Activated CD4-positive, alpha-beta memory T cell treated with anti-CD3 and anti-CD28 coated beads for 36 hours (primary cell): ENCODE data around the gene CELSR1. TPM values are rescaled to one million over a fixed set of nuclear protein-coding genes. Genes with fewer than 3 reads are reported as not detected.
"Not testable (repeated sequence)": the region's sequence is repeated elsewhere in the genome, so short reads cannot be mapped to it uniquely, and the experiment has no call there.

Source experiments
- CTCF ChIA-PET: fragments of 350-600 bp; sonication (Branson Sonifier 250); formaldehyde crosslinking; loops from one replicate; lab custom pipeline; 2021; ENCODE audit warnings: antibody characterized with exemption, inconsistent platforms; lab: Charles Lee
- POLR2A ChIA-PET: fragments of 350-600 bp; sonication (Branson Sonifier 250); formaldehyde crosslinking; loops from one replicate; lab custom pipeline; 2021; ENCODE audit warnings: antibody characterized with exemption; lab: Charles Lee
- DNase-seq: peaks from one replicate; pipeline ENCODE4 v3.0.0-alpha.2; 2020
- H3K27ac Mint-ChIP-seq: one replicate; pipeline ENCODE4 v1.8.0; 2021; ENCODE audit warnings: mixed read lengths
- H3K27me3 Mint-ChIP-seq: one replicate; pipeline ENCODE4 v1.8.0; 2021; ENCODE audit warnings: mixed read lengths
- H3K36me3 Mint-ChIP-seq: one replicate; pipeline ENCODE4 v1.8.0; 2021; ENCODE audit warnings: mixed read lengths
- H3K4me1 Mint-ChIP-seq: one replicate; pipeline ENCODE4 v1.8.0; 2021; ENCODE audit warnings: low read depth, mixed read lengths
- H3K4me3 Mint-ChIP-seq: one replicate; pipeline ENCODE4 v1.8.0; 2021; ENCODE audit warnings: mild to moderate bottlenecking, mixed read lengths
- H3K9me3 Mint-ChIP-seq: one replicate; pipeline ENCODE4 v1.8.0; 2021; ENCODE audit warnings: mixed read lengths
- intact Hi-C: fragments of 100-400 bp; cut with micrococcal nuclease; formaldehyde crosslinking; loops from one replicate; pipeline ENCODE4 v1.15.1; 2023
- total RNA-seq, 2 experiments: library from RNA; stranded (reverse); gene quantifications; one replicate each; pipeline ENCODE4 v1.2.3, GENCODE V29; 2021

The CELSR1 gene
- total RNA-seq, 2 experiments from 2014 or later: 0.24 to 0.36 TPM

GRCh38 chr22:46519377-46519776 is 18.0 kb downstream of the CELSR1 start:
- DNase-seq: no peak
- Mint-ChIP-seq H3K36me3 (no peaks in the 10 kb centered on the region), H3K4me3 (no peak overlapping the region), H3K9me3 (no peaks in the 10 kb centered on the region), H3K4me1 (peaks cover 4% of the 10 kb centered on the region), H3K27me3 (peaks cover 3% of the 10 kb centered on the region), H3K27ac (no peak overlapping the region)
- ChIA-PET CTCF (no interaction called here), POLR2A (no interaction called here)
- intact Hi-C loops: no loop called here

DNA sequence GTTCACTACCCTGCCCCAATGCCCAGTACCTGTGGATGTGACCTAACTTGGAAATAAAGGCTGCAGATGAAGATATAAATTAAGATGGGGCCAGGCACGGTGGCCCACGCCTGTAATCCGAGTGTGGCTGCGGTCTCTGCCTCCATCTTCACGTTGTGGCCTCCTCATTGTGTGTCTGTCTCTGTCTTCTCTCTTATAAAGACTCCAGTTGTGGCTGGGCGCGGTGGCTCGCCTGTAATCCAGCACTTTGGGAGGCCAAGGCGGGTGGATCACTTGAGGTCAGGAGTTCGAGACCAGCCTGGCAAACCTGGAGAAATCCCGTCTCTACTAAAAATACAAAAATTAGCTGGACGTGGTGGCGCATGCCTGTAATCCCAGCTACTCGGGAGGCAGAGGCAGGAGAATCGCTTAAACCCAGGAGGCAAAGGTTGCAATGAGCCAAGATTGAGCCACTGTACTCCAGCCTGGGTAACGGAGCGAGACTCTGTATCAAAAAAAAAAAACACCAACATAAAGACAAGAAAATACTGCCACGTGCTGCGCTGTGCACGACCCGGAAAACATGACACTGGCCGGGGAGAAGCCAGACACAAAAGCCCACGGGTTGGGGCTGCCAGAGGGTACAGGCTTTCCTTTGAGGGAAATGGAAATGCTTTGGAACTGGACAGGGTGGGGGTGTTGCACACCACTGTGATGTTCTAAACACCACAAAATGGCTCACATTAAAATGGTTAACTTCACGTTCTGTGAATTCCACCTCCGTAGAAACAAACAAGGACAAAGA is 18.7 kb downstream of the CELSR1 start:
- H3K36me3 Mint-ChIP-seq: no peaks in the 10 kb centered on the region
- ChIA-PET CTCF (no interaction called here), POLR2A (no interaction called here)
- intact Hi-C loops: no loop called here
- no peak overlapping the region for H3K4me3 Mint-ChIP-seq
- no peak overlapping the region for H3K27ac Mint-ChIP-seq
- DNase-seq: no peak
- H3K27me3 Mint-ChIP-seq: peaks cover 3% of the 10 kb centered on the region
- no peaks in the 10 kb centered on the region for H3K9me3 Mint-ChIP-seq
- peaks cover 4% of the 10 kb centered on the region for H3K4me1 Mint-ChIP-seq

- intact Hi-C loops: no loop called here
- Mint-ChIP-seq H3K4me1 (peaks cover 4% of the 10 kb centered on the region), H3K36me3 (no peaks in the 10 kb centered on the region), H3K4me3 (no peak overlapping the region), H3K27ac (no peak overlapping the region), H3K9me3 (no peaks in the 10 kb centered on the region), H3K27me3 (peaks cover 3% of the 10 kb centered on the region)
- ChIA-PET POLR2A (no interaction called here), CTCF (no interaction called here)
- no peak for DNase-seq
Measured at GRCh38 chr22:46518038-46518437, 19.4 kb downstream of the CELSR1 start.

GRCh38 chr22:46517255-46517761 is 20.1 kb downstream of the CELSR1 start:
- intact Hi-C loops: no loop called here

GRCh38 chr22:46516638-46517037 is 20.8 kb downstream of the CELSR1 start:
- peaks cover 4% of the 10 kb centered on the region for H3K4me1 Mint-ChIP-seq
- H3K4me3 Mint-ChIP-seq: no peak overlapping the region
- intact Hi-C loops: no loop called here
- H3K27me3 Mint-ChIP-seq: peaks cover 3% of the 10 kb centered on the region
- no peak for DNase-seq
- ChIA-PET POLR2A (no interaction called here), CTCF (no interaction called here)
- no peaks in the 10 kb centered on the region for H3K9me3 Mint-ChIP-seq
- H3K27ac Mint-ChIP-seq: no peak overlapping the region
- no peaks in the 10 kb centered on the region for H3K36me3 Mint-ChIP-seq

More at GRCh38 chr22:46517255-46517761, 20.1 kb downstream of the CELSR1 start:
- ChIA-PET POLR2A (no interaction called here), CTCF (no interaction called here)
- no peak overlapping the region for H3K4me3 Mint-ChIP-seq
- peaks cover 3% of the 10 kb centered on the region for H3K27me3 Mint-ChIP-seq
- no peaks in the 10 kb centered on the region for H3K36me3 Mint-ChIP-seq
- H3K4me1 Mint-ChIP-seq: peaks cover 4% of the 10 kb centered on the region
- no peaks in the 10 kb centered on the region for H3K9me3 Mint-ChIP-seq
- H3K27ac Mint-ChIP-seq: no peak overlapping the region
- no peak for DNase-seq

GRCh38 chr22:46516112-46516487 is 21.3 kb downstream of the CELSR1 start:
- H3K4me3 Mint-ChIP-seq, POLR2A ChIA-PET, H3K36me3 Mint-ChIP-seq, H3K27ac Mint-ChIP-seq, CTCF ChIA-PET, intact Hi-C loops, H3K27me3 Mint-ChIP-seq, H3K4me1 Mint-ChIP-seq, H3K9me3 Mint-ChIP-seq, DNase-seq: not testable (repeated sequence)

DNA sequence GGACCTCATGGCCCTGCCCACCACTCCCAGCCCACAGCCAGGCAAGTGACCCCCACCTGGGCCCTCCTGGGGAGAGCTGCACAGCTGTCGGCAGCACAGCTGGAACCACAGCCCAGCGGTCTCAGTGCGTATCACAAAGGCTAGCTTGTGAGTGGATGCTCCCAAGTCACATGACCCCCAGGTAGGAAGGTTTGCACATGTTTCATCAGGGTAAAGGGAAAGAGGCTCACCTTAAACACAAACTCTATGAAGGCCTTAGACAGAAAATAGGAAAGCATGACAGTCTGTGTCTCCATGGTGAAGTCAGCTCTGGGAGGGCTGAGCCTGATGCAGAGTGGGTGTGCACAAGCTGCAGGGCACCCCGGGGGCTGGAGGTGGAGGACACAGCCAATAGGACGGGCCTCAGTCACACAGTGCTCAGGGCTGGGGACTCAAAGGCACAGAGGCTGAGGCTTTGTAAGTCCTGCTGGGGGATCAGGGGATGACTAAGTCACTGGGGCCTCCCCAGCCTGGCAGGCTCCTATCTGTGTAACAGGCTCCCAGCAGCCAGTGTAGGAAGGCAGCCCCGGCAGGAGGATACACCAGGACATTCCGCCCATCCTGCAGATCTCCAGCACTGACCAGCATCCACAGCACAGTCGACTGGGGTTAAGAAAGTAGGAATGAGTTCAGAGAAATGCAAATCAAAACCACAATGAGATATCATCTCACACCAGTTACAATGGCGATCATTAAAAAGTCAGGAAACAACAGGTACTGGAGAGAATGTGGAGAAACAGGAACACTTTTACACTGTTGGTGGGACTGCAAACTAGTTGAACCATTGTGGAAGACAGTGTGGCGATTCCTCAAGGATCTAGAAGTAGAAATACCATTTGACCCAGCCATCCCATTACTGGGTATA is 22.0 kb downstream of the CELSR1 start:
- H3K27me3 Mint-ChIP-seq: peaks cover 3% of the 10 kb centered on the region
- H3K4me3 Mint-ChIP-seq: no peak overlapping the region
- ChIA-PET POLR2A (no interaction called here), CTCF (no interaction called here)
- H3K4me1 Mint-ChIP-seq: peaks cover 4% of the 10 kb centered on the region
- no peaks in the 10 kb centered on the region for H3K9me3 Mint-ChIP-seq
- no peaks in the 10 kb centered on the region for H3K36me3 Mint-ChIP-seq
- DNase-seq: no peak
- intact Hi-C loops: no loop called here
- H3K27ac Mint-ChIP-seq: no peak overlapping the region

GRCh38 chr22:46514592-46515207 is 22.7 kb downstream of the CELSR1 start:
- Mint-ChIP-seq H3K4me3 (no peak overlapping the region), H3K4me1 (peaks cover 4% of the 10 kb centered on the region), H3K27me3 (peaks cover 3% of the 10 kb centered on the region), H3K27ac (no peak overlapping the region), H3K36me3 (no peaks in the 10 kb centered on the region), H3K9me3 (no peaks in the 10 kb centered on the region)
- intact Hi-C loops: no loop called here
- ChIA-PET CTCF (no interaction called here), POLR2A (no interaction called here)
- DNase-seq: no peak

- H3K4me1 Mint-ChIP-seq: peaks cover 4% of the 10 kb centered on the region
- ChIA-PET POLR2A (no interaction called here), CTCF (no interaction called here)
- no peaks in the 10 kb centered on the region for H3K36me3 Mint-ChIP-seq
- no peak overlapping the region for H3K4me3 Mint-ChIP-seq
- no peaks in the 10 kb centered on the region for H3K9me3 Mint-ChIP-seq
- no peak for DNase-seq
- no peak overlapping the region for H3K27ac Mint-ChIP-seq
- intact Hi-C loops: no loop called here
- H3K27me3 Mint-ChIP-seq: peaks cover 3% of the 10 kb centered on the region
Measured at GRCh38 chr22:46513908-46514550, 23.4 kb downstream of the CELSR1 start.

GRCh38 chr22:46512683-46513082 is 24.7 kb downstream of the CELSR1 start:
- peaks cover 3% of the 10 kb centered on the region for H3K4me1 Mint-ChIP-seq
- ChIA-PET POLR2A (no interaction called here), CTCF (no interaction called here)
- H3K27ac Mint-ChIP-seq: no peak overlapping the region
- no peak overlapping the region for H3K4me3 Mint-ChIP-seq
- H3K9me3 Mint-ChIP-seq: no peaks in the 10 kb centered on the region
- H3K27me3 Mint-ChIP-seq: peaks cover 3% of the 10 kb centered on the region
- no peaks in the 10 kb centered on the region for H3K36me3 Mint-ChIP-seq
- DNase-seq: no peak
- intact Hi-C loops: no loop called here

DNA sequence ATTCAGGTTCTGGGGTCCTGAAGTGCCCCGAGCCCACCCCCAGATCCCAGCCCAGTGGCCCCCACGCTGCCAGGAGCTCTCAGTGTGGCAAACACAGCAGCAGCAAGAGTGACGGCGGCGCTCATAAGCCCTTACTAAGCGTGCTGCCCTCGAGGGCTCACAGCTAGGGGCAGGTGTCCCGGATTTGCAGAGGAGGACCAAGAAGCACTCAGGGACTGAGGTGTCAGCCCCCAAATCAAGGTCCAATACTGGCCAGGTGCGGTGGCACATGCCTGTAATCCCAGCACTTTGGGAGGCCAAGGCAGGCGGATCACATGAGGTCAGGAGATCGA is 25.4 kb downstream of the CELSR1 start:
- H3K4me3 Mint-ChIP-seq: no peak overlapping the region
- H3K9me3 Mint-ChIP-seq: no peaks in the 10 kb centered on the region
- CTCF ChIA-PET: no interaction called here
- H3K36me3 Mint-ChIP-seq: no peaks in the 10 kb centered on the region
- H3K4me1 Mint-ChIP-seq: no peaks in the 10 kb centered on the region
- no peak overlapping the region for H3K27ac Mint-ChIP-seq
- DNase-seq: no peak
- intact Hi-C loops: no loop called here
- POLR2A ChIA-PET: no interaction called here
- no peaks in the 10 kb centered on the region for H3K27me3 Mint-ChIP-seq
